HEK293 (cell line): ENCODE results near the gene CCDC187.

Source experiments
- CTCF ChIA-PET: fragments of 350-600 bp; formaldehyde crosslinking; extraction: SDS; loops from one replicate; lab custom pipeline; 2021; ENCODE audit warnings: antibody characterized with exemption; lab: Yijun Ruan, JAX
- POLR2A ChIA-PET: fragments of 300-600 bp; formaldehyde crosslinking; extraction: SDS; loops from one replicate; lab custom pipeline; 2020; ENCODE audit warnings: antibody characterized with exemption, inconsistent platforms; lab: Yijun Ruan, JAX
- H3K27ac ChIP-seq: fragments of 200-500 bp; sonication (Bioruptor generic); 2 replicates; pipeline ENCODE4 v1.5.1; 2014; ENCODE audit warnings: low read depth, low read length, control low read depth, inconsistent platforms; ENCODE audit errors: extremely low read depth
- H3K36me3 ChIP-seq, 2 experiments: fragments of 200-500 bp in 1 of 2; sonication (Bioruptor generic) in 1 of 2; 1 replicate in 1 of 2; 2 replicates in 1 of 2; pipeline ENCODE4 v1.5.1; 2014 to 2017; ENCODE audit warnings: inconsistent platforms in 2 of 2, low read length in 2 of 2; ENCODE audit not compliant: control insufficient read depth in 2 of 2, insufficient read depth in 1 of 2
- H3K4me1 ChIP-seq: fragments of 200-500 bp; sonication (Bioruptor generic); 2 replicates; pipeline ENCODE4 v1.5.1; 2014; ENCODE audit warnings: mild to moderate bottlenecking, low read length, inconsistent platforms; ENCODE audit not compliant: control insufficient read depth, insufficient read depth
- H3K4me3 ChIP-seq: 2 replicates; pipeline ENCODE4 v1.5.1; 2011; ENCODE audit warnings: low read depth, mild to moderate bottlenecking, control low read depth, low read length, moderate library complexity
- H3K9me3 ChIP-seq: fragments of 200-500 bp; sonication (Bioruptor generic); 2 replicates; pipeline ENCODE4 v1.5.1; 2014; ENCODE audit warnings: low read depth, low read length, inconsistent platforms; ENCODE audit not compliant: control insufficient read depth, insufficient read depth
- BCL11B ChIP-seq: fragments of 450-650 bp; formaldehyde crosslinking; IDR thresholded peaks from 2 replicates; pipeline ENCODE4 v1.5.1; 2016; ENCODE audit warnings: low read depth, missing biosample characterization, missing genetic modification characterization
- FEZF1 ChIP-seq: fragments of 450-650 bp; formaldehyde crosslinking; IDR thresholded peaks from 2 replicates; pipeline ENCODE4 v1.5.1; 2016; ENCODE audit warnings: missing biosample characterization, missing genetic modification characterization
- GLIS2 ChIP-seq: fragments of 450-650 bp; formaldehyde crosslinking; IDR thresholded peaks from 2 replicates; pipeline ENCODE4 v1.5.1; 2016; ENCODE audit warnings: missing biosample characterization, missing genetic modification characterization
- KLF1 ChIP-seq: fragments of 450-650 bp; formaldehyde crosslinking; IDR thresholded peaks from 2 replicates; pipeline ENCODE4 v1.5.1; 2016; ENCODE audit warnings: missing biosample characterization, missing genetic modification characterization
- PATZ1 ChIP-seq: fragments of 450-650 bp; formaldehyde crosslinking; IDR thresholded peaks from 2 replicates; pipeline ENCODE4 v1.5.1; 2016; ENCODE audit warnings: missing biosample characterization, missing genetic modification characterization
- PRDM6 ChIP-seq: fragments of 450-650 bp; formaldehyde crosslinking; IDR thresholded peaks from 2 replicates; pipeline ENCODE4 v1.5.1; 2017; ENCODE audit warnings: missing biosample characterization, missing genetic modification characterization
- ZNF10 ChIP-seq: fragments of 450-650 bp; formaldehyde crosslinking; IDR thresholded peaks from 2 replicates; pipeline ENCODE4 v1.5.1; 2017; ENCODE audit warnings: missing biosample characterization, missing genetic modification characterization
- ZNF157 ChIP-seq: fragments of 450-650 bp; formaldehyde crosslinking; IDR thresholded peaks from 2 replicates; pipeline ENCODE4 v1.5.1; 2016; ENCODE audit warnings: missing biosample characterization, missing genetic modification characterization
- ZNF239 ChIP-seq: fragments of 450-650 bp; formaldehyde crosslinking; IDR thresholded peaks from 2 replicates; pipeline ENCODE4 v1.5.1; 2016; ENCODE audit warnings: missing biosample characterization, missing genetic modification characterization
- ZNF302 ChIP-seq: fragments of 450-650 bp; formaldehyde crosslinking; IDR thresholded peaks from 2 replicates; pipeline ENCODE4 v1.5.1; 2016; ENCODE audit warnings: missing biosample characterization, missing genetic modification characterization, low read depth
- ZNF398 ChIP-seq: fragments of 450-650 bp; formaldehyde crosslinking; IDR thresholded peaks from 2 replicates; pipeline ENCODE4 v1.5.1; 2017; ENCODE audit warnings: missing biosample characterization, missing genetic modification characterization
- ZNF473 ChIP-seq: fragments of 450-650 bp; formaldehyde crosslinking; IDR thresholded peaks from 2 replicates; pipeline ENCODE4 v1.5.1; 2017; ENCODE audit warnings: missing biosample characterization, missing genetic modification characterization
- ZNF549 ChIP-seq: fragments of 450-650 bp; IDR thresholded peaks from 2 replicates; pipeline ENCODE4 v1.5.1; 2018; ENCODE audit warnings: missing biosample characterization, missing genetic modification characterization, mild to moderate bottlenecking, inconsistent platforms, moderate library complexity
- ZNF626 ChIP-seq: fragments of 450-650 bp; sonication (Bioruptor Pico); formaldehyde crosslinking; IDR thresholded peaks from 2 replicates; pipeline ENCODE4 v1.5.1; 2018; ENCODE audit warnings: missing biosample characterization, missing genetic modification characterization, inconsistent platforms
- ZNF670 ChIP-seq: fragments of 450-650 bp; formaldehyde crosslinking; IDR thresholded peaks from 2 replicates; pipeline ENCODE4 v1.5.1; 2016; ENCODE audit warnings: missing biosample characterization, missing genetic modification characterization, low read depth
- ZNF747 ChIP-seq: fragments of 450-650 bp; formaldehyde crosslinking; IDR thresholded peaks from 2 replicates; pipeline ENCODE4 v1.5.1; 2016; ENCODE audit warnings: missing biosample characterization, missing genetic modification characterization
- ZNF843 ChIP-seq: fragments of 450-650 bp; formaldehyde crosslinking; IDR thresholded peaks from 2 replicates; pipeline ENCODE4 v1.5.1; 2016; ENCODE audit warnings: missing biosample characterization, missing genetic modification characterization
- ZXDB ChIP-seq: fragments of 450-650 bp; formaldehyde crosslinking; IDR thresholded peaks from 2 replicates; pipeline ENCODE4 v1.5.1; 2016; ENCODE audit warnings: missing biosample characterization, missing genetic modification characterization
- TF ChIP-seq, protein P1 (sequence below): fragments of 450-650 bp; formaldehyde crosslinking; IDR thresholded peaks from 2 replicates; pipeline ENCODE4 v1.5.1; 2016; ENCODE audit warnings: missing biosample characterization, missing genetic modification characterization, borderline replicate concordance
- TF ChIP-seq, protein P2 (sequence below): fragments of 450-650 bp; formaldehyde crosslinking; optimal IDR thresholded peaks from 2 replicates; pipeline ENCODE3; 2016; ENCODE audit warnings: missing biosample characterization, mild to moderate bottlenecking, missing genetic modification characterization

CCDC187 gene

DNA sequence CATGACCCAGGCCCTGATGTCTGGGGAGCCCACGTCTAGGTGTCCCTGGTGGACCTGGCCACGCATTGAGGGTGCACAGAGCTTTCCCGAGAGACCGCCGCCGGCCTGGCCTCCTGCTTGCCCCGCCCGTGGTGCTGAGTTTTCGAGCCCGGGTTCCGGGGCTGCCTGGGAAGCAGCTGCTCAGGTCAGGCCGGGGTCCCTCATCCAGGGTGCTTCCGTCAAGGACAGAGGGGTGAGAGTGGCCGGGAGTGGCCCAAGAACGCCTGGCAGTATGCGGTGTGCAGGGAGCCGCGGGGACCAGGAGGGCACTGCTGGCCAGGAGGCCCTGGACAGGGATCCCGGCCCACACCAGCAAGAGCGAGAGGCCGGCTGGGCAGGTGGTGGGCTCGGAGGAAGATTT is 19.6 kb downstream of the CCDC187 start:
- no peak overlapping the region for H3K4me3 ChIP-seq
- 0 out of 2 replicates have a peak, but pooled peaks have one; percentile 8 for TF ChIP-seq GLIS2 (tag by site-specific recombination)
- TF ChIP-seq, protein P1, sequence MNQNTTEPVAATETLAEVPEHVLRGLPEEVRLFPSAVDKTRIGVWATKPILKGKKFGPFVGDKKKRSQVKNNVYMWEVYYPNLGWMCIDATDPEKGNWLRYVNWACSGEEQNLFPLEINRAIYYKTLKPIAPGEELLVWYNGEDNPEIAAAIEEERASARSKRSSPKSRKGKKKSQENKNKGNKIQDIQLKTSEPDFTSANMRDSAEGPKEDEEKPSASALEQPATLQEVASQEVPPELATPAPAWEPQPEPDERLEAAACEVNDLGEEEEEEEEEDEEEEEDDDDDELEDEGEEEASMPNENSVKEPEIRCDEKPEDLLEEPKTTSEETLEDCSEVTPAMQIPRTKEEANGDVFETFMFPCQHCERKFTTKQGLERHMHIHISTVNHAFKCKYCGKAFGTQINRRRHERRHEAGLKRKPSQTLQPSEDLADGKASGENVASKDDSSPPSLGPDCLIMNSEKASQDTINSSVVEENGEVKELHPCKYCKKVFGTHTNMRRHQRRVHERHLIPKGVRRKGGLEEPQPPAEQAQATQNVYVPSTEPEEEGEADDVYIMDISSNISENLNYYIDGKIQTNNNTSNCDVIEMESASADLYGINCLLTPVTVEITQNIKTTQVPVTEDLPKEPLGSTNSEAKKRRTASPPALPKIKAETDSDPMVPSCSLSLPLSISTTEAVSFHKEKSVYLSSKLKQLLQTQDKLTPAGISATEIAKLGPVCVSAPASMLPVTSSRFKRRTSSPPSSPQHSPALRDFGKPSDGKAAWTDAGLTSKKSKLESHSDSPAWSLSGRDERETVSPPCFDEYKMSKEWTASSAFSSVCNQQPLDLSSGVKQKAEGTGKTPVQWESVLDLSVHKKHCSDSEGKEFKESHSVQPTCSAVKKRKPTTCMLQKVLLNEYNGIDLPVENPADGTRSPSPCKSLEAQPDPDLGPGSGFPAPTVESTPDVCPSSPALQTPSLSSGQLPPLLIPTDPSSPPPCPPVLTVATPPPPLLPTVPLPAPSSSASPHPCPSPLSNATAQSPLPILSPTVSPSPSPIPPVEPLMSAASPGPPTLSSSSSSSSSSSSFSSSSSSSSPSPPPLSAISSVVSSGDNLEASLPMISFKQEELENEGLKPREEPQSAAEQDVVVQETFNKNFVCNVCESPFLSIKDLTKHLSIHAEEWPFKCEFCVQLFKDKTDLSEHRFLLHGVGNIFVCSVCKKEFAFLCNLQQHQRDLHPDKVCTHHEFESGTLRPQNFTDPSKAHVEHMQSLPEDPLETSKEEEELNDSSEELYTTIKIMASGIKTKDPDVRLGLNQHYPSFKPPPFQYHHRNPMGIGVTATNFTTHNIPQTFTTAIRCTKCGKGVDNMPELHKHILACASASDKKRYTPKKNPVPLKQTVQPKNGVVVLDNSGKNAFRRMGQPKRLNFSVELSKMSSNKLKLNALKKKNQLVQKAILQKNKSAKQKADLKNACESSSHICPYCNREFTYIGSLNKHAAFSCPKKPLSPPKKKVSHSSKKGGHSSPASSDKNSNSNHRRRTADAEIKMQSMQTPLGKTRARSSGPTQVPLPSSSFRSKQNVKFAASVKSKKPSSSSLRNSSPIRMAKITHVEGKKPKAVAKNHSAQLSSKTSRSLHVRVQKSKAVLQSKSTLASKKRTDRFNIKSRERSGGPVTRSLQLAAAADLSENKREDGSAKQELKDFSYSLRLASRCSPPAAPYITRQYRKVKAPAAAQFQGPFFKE, result no peak
- TF ChIP-seq, all 188 proteins: peak for 1
- H3K9me3 ChIP-seq, result no peaks in the 10 kb centered on the region
- no peak overlapping the region for H3K27ac ChIP-seq
- no peaks in the 10 kb centered on the region for H3K36me3 ChIP-seq
- ChIA-PET POLR2A (no interaction called here), CTCF (interaction anchor here (0.6 to 3.1 kb wide), 28 partner anchors 9 to 684 kb away, joined by 3 to 16 read pairs (median 4); partner anchors contain the start of gene QSOX2)
- no peaks in the 10 kb centered on the region for H3K4me1 ChIP-seq

GRCh38 chr9:136283291-136284235 is 20.3 kb downstream of the CCDC187 start:
- ChIA-PET CTCF (interaction anchor here (0.5 to 3.2 kb wide), 44 partner anchors 9 to 683 kb away, joined by 3 to 16 read pairs (median 4); partner anchors contain the start of genes KCNT1 and QSOX2), POLR2A (interaction anchor here (1.2 kb wide), 1 partner anchor 16 kb away, joined by 3 read pairs; no protein-coding TSS in a partner anchor)
- H3K9me3 ChIP-seq, result no peaks in the 10 kb centered on the region
- no peaks in the 10 kb centered on the region for H3K4me1 ChIP-seq
- no peak overlapping the region for H3K27ac ChIP-seq
- no peaks in the 10 kb centered on the region for H3K36me3 ChIP-seq
- no peak overlapping the region for H3K4me3 ChIP-seq
- no peak for TF ChIP-seq ZNF473 (tag by site-specific recombination)
- no peak for TF ChIP-seq ZNF843 (tag by site-specific recombination)
- TF ChIP-seq ZNF157 (tag by site-specific recombination), result no peak
- peak; percentile 34; the same call in 1 of the 2 replicates for TF ChIP-seq GLIS2 (tag by site-specific recombination)
- peak; percentile 59 for TF ChIP-seq KLF1 (tag by site-specific recombination)
- TF ChIP-seq FEZF1 (tag by site-specific recombination), result no peak
- TF ChIP-seq ZNF747 (tag by site-specific recombination), result no peak
- TF ChIP-seq ZXDB (tag by site-specific recombination), result no peak
- no peak for TF ChIP-seq PRDM6 (tag by site-specific recombination)
- TF ChIP-seq ZNF670, result no peak
- TF ChIP-seq ZNF239 (tag by site-specific recombination), result no peak
- no peak for TF ChIP-seq BCL11B
- TF ChIP-seq, protein P2, sequence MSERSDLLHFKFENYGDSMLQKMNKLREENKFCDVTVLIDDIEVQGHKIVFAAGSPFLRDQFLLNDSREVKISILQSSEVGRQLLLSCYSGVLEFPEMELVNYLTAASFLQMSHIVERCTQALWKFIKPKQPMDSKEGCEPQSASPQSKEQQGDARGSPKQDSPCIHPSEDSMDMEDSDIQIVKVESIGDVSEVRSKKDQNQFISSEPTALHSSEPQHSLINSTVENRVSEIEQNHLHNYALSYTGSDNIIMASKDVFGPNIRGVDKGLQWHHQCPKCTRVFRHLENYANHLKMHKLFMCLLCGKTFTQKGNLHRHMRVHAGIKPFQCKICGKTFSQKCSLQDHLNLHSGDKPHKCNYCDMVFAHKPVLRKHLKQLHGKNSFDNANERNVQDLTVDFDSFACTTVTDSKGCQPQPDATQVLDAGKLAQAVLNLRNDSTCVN, result peak; percentile 11
- TF ChIP-seq ZNF10, result no peak
- TF ChIP-seq ZNF626, result no peak
- TF ChIP-seq ZNF398, result no peak
- TF ChIP-seq ZNF549 (tag by site-specific recombination), result no peak
- TF ChIP-seq PATZ1, result peak; percentile 58
- no peak for TF ChIP-seq ZNF302 (tag by site-specific recombination)
